Activated CD8-positive, alpha-beta memory T cell treated with anti-CD3 and anti-CD28 coated beads, Interleukin-2, amount 50 U/mL, for 1 hour (primary cell): ENCODE results near the gene NUCKS1.

Source experiments
- DNase-seq: peaks from one replicate; pipeline ENCODE4 v3.0.0-alpha.2; 2020; ENCODE audit errors: extremely low read depth

NUCKS1 gene, protein sequence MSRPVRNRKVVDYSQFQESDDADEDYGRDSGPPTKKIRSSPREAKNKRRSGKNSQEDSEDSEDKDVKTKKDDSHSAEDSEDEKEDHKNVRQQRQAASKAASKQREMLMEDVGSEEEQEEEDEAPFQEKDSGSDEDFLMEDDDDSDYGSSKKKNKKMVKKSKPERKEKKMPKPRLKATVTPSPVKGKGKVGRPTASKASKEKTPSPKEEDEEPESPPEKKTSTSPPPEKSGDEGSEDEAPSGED

GRCh38 chr1:205750138-205751035, at the start of gene NUCKS1:
Gene NUCKS1 (minus strand): TSS chr1:205750182. CDS start chr1:205749973, 209 bp downstream.
- peak; percentile 97 for DNase-seq

GRCh38 chr1:205798577-205798976, 48.6 kb upstream of the NUCKS1 start:
- no peak for DNase-seq

DNA sequence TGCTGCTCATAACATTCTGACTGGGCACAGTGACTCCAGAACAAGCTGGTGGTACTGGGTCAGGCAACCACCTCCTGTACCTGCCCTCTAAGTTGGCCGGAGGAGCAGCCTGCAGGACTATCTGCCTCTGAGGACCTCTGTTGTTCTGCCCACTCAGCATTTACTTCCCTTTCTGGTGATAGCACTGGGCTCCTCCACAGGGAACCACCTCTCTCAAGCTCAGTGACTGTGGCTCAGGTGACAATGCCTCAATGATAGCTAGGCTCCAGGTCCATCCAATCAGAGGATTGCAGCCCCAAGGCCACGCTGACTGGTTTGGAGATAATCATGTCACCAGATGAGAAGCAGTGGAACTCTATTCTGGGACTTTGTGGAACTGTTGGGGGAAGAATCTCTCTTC, 47.2 kb upstream of the NUCKS1 start:
- no peak for DNase-seq

- no peak for DNase-seq
These were observed 44.2 kb upstream of the NUCKS1 start for GRCh38 chr1:205794011-205794730.

DNA sequence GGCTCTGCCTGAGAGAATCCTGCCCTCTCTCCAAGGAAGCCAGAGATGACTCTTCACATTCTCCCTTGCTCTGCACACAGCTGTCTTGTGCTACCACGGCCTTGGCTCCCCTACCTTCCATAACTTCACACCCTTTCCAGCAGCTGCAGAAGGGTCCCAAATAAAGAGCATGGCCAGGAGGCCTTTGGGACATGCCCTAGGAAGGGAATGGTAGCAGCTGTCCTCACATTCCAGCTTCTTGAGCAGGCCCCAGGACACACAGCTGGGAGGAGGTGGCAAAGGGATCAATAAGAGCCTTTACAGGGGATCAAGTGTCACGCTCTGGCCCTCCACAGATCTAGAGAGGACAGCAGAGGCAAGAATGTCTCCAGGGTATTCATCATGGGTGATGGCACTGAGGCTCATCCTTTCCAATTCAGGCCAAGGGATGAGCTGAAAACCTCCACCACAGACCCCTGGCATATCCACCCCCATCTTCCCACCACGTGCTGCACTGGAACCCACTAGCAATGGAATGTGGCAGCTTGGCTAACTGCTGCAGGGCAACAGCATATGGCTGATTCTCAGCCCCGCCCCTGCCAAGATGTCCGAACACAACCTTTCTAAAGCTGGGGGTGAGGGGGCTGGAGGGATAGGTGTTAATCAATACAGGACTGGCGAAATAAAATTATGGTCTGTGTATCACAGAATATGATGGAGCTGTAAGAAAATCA, 43.1 kb upstream of the NUCKS1 start:
- DNase-seq, result no peak

DNA sequence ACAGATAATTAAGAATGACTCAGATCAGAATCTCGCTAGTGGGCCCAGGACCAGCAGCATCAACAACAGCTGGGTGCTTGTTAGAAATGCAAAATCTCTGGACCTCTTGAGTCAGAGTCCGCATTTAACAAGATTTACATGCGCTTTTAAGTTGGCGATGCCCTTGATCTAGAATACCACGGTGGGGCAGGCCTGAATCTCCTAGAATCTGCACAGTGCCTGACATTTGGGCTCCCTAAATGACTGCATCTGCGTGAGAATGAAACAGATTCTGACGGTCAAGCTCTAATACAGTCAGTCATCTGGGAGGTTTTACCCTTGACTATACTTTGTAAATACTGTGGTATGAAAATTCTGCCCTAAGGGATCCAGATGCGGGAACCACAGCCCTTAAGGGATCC, 42.5 kb upstream of the NUCKS1 start:
- no peak for DNase-seq

- DNase-seq, result no peak
These were observed 41.7 kb upstream of the NUCKS1 start for GRCh38 chr1:205791568-205792180.

- no peak for DNase-seq
These were observed 37.4 kb upstream of the NUCKS1 start for GRCh38 chr1:205787287-205787916.

DNA sequence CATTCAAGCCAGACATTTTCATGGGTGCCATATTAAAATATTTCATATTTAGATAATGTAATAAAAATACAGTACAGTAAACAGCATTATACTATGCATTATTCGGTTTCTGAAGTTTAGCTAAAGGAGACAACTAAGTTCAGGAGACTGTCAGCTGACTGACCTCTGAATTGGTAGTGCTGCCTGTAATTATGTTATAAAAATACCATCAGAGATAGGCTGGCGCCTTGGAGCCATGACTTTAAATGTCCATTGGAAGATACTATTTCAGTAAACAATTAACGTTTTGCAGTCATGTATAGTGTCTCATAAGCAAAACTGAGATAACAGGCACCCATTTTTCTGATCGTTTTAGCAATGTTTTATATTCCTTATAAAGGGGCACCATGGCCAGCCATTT, 36.6 kb upstream of the NUCKS1 start:
- DNase-seq, result no peak

DNA sequence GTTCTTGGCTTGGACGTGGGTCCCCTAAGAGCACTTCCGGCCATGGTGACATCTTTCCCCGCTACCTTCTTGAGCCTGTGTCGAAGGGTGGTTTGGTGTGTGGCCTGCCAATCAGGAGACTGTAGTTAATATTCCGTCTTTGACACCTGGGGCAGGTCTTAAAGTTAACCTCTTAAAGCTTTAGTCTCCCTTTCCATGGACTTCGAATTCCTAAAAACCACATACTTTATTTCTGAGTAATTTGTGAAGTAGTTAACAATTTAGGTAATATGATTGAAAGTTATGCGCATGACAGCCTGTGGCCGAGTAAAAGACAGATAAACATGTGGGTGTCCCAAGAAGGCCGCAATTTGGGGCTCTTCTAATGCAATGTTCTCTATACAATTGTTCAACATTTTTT, 35.5 kb upstream of the NUCKS1 start:
- no peak for DNase-seq

DNA sequence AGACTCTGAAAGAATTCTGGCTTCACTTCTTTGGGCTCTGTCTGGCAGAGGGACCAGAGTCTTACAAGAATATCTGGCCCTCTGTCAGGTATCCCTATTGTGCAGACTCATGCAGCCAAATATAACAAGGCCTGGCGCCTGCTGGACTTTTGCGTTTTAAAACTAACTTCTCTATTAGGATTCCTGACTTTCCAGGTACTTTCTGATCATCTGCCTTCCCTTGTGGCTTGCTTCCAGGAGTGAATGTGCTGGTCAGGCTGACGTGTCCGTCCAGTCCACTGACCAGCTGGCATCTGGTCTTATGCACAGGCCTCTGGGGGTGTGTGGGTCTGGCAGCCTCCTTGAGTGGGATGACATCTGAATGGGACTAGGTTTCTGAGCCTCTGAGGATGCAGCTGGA, 33.9 kb upstream of the NUCKS1 start:
- DNase-seq, result no peak

- no peak for DNase-seq
These were observed 33.4 kb upstream of the NUCKS1 start for GRCh38 chr1:205783433-205783795.

DNA sequence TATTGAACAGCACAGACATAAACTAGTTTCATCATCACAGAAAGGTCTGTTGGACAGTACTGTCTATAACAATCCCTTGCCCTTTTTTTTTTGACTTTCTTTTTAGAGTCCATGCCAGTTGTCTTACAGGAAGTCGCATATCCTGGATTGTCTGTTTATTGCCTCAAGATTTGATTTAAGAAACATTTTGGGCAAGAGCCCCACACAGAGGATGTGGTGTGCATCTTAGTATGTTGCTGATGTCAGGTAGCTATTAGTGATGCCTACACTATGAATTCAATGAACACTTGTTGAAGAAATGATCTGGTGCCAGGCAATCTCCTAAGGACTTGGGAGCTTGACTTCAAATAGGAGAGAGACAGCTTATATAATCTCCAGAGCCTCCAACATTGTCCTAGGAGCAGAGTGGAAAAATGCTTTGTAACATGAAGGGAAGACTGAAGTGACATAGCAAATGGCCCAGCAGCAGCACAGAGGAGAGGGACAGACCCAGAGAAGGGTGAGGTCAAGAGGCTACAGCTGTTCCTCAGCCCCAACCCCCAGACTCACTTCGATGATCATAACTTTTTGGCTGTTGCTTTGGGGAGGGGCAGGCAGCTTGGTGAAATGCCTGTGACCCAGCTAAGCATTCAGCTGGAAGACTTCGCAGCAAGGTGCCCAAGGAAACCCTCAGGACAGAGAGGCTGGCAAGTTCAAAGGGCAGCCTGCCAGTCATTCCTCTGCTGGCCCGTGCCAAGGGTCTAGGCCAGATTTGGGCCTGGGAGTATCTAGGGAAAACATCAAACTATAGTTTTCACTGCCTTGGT, 32.8 kb upstream of the NUCKS1 start:
- DNase-seq, result no peak

GRCh38 chr1:205780335-205780734, 30.4 kb upstream of the NUCKS1 start:
- DNase-seq, result no peak

GRCh38 chr1:205777994-205778393, 28.0 kb upstream of the NUCKS1 start:
- no peak for DNase-seq

GRCh38 chr1:205775717-205776056, 25.7 kb upstream of the NUCKS1 start:
- no peak for DNase-seq

GRCh38 chr1:205775015-205775716, 25.2 kb upstream of the NUCKS1 start, which contains the start of gene RAB29:
Gene RAB29 (minus strand): TSS chr1:205775482. CDS start chr1:205774956, 526 bp downstream.
- peak; percentile 49 for DNase-seq

DNA sequence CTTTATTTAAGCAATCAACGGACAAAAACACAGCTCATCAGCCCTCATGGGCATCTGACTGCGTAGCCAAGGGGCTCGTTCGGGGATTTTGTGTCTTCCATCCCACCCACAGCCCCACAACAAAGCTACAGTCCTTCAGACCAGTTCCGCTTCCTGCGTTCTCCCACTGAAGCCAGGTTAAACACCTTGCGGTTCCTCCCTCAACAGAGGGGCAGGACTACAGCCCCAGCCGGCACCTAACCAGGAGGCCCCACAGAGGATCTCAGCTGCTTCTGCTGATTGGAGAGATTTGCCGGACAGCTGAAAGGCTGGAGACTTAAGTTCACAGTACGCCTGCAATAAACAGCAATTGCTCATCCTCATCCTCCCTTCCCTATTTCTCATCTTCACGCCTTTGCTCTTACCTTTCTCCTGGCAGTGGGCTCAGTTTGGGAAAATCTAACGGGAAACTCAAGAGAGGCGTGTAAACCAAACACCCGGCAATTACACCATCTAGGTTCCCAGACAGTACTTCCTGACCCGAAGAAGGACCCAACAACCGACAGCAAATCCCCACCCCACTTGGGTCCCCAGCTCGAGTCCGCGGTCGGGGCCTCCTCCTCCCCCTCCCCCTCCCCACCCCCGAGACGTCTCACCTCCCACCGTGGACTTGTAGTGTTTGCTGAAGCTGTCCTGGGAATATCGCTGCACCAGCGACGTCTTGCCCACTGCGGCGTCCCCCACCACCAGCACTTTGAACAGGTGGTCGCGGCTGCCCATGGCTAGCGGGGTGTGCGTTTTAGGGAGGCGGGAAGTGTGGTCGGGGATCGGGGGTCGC, 24.4 kb upstream of the NUCKS1 start:
- peak; percentile 10 for DNase-seq

GRCh38 chr1:205772607-205773032, 22.6 kb upstream of the NUCKS1 start:
- no peak for DNase-seq
